ENCODE results near the gene ZGRF1.

DNA sequence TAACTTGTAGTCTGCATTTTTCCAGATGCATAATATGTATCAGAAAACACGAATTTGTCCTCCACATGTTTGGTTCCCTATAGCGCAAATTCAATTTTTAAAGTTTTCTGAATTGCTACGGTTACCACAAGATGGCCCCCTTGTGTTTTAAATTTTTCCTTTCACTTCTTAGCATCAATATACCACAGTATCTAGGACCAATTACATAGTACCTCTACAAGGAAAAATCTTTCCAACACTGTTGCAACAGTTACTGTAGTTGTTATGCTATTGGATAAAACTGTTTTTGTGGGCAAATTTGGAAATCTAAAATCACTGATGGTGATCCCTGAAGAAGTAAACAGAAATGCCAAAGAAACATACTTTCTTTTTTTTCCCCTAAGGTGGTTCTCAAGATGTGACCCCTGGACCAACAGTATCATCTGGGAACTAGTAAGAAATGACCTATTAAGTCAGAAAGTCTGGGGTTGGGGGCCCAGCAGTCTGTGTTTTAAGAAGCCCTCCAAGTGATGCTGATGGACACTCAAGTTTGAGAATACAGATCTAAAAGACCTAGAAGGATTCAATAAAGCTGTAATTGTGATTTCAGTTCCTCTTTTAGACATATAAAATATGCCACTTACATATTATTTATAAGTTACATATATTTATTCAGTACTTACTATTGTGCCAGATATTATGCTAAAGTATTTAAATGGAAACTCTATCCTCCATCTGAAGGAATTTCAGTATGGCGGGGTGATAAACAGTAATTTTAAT, 3.1 kb downstream of the ZGRF1 start:
- TF ChIP-seq POLR2A (IDR thresholded peaks at IDR 0.05) (no peak), CTCF (IDR thresholded peaks at IDR 0.05 in 4 of 5, conservative IDR thresholded peaks at IDR 0.05 in 1 of 5) (peak; percentile 32 to 58 (median 55))
